ENCODE data around the gene SAMMSON. TPM values are rescaled to one million over a fixed set of nuclear protein-coding genes. Genes with fewer than 3 reads are reported as not detected.

SAMMSON gene
- total RNA-seq, 1 donor from 2014 or later = not detected

- no peaks in the 10 kb centered on the region for H3K36me3 Mint-ChIP-seq (ENCODE audit: low read depth)
- no peaks in the 10 kb centered on the region for H3K4me1 Mint-ChIP-seq
- H3K4me3 Mint-ChIP-seq = no peak overlapping the region
Observed at GRCh38 chr3:70108072-70108471, 108.5 kb downstream of the SAMMSON start.

GRCh38 chr3:70108546-70108945, 109.0 kb downstream of the SAMMSON start:
- Mint-ChIP-seq H3K36me3 (ENCODE audit: low read depth) (no peaks in the 10 kb centered on the region), H3K9me3 (no peaks in the 10 kb centered on the region), H3K4me1 (no peaks in the 10 kb centered on the region), H3K27me3 (peaks cover 13% of the 10 kb centered on the region), H3K27ac (no peak overlapping the region), H3K4me3 (no peak overlapping the region)
- DNase-seq = no peak
- ChIA-PET CTCF (interaction anchor here (1.6 kb wide), 1 partner anchor 25 kb away, joined by 3 read pairs; no protein-coding TSS in a partner anchor), POLR2A (no interaction called here)
- no peak for TF ChIP-seq CTCF (IDR thresholded peaks at IDR 0.05)
- intact Hi-C loops (cut with micrococcal nuclease) = no loop called here
- ATAC-seq (ENCODE audit: low read depth) = no peak

More at GRCh38 chr3:70108072-70108471, 108.5 kb downstream of the SAMMSON start:
- POLR2A ChIA-PET = no interaction called here
- no peaks in the 10 kb centered on the region for H3K9me3 Mint-ChIP-seq
- CTCF ChIA-PET = interaction anchor here (1.6 kb wide), 1 partner anchor 25 kb away, joined by 3 read pairs; no protein-coding TSS in a partner anchor
- no peak for TF ChIP-seq CTCF (IDR thresholded peaks at IDR 0.05)
- peaks cover 13% of the 10 kb centered on the region for H3K27me3 Mint-ChIP-seq
- DNase-seq = no peak
- intact Hi-C loops (cut with micrococcal nuclease) = no loop called here
- no peak for ATAC-seq (ENCODE audit: low read depth)
- no peak overlapping the region for H3K27ac Mint-ChIP-seq

- Mint-ChIP-seq H3K4me3 (no peak overlapping the region), H3K4me1 (no peaks in the 10 kb centered on the region), H3K9me3 (no peaks in the 10 kb centered on the region), H3K27me3 (peaks cover 16% of the 10 kb centered on the region), H3K36me3 (ENCODE audit: low read depth) (no peaks in the 10 kb centered on the region), H3K27ac (no peak overlapping the region)
- ATAC-seq (ENCODE audit: low read depth) (no peak), DNase-seq (no peak)
- TF ChIP-seq CTCF (IDR thresholded peaks at IDR 0.05) = no peak
- ChIA-PET CTCF (no interaction called here), POLR2A (no interaction called here)
- intact Hi-C loops (cut with micrococcal nuclease) = no loop called here
Observed at GRCh38 chr3:70110066-70110465, 110.5 kb downstream of the SAMMSON start.

GRCh38 chr3:70111411-70111810, 111.9 kb downstream of the SAMMSON start:
- H3K27ac Mint-ChIP-seq = no peak overlapping the region
- no peak for TF ChIP-seq CTCF (IDR thresholded peaks at IDR 0.05)
- POLR2A ChIA-PET = no interaction called here
- peaks cover 20% of the 10 kb centered on the region for H3K27me3 Mint-ChIP-seq
- no peak for ATAC-seq (ENCODE audit: low read depth)
- no peaks in the 10 kb centered on the region for H3K4me1 Mint-ChIP-seq
- H3K36me3 Mint-ChIP-seq (ENCODE audit: low read depth) = no peaks in the 10 kb centered on the region
- H3K4me3 Mint-ChIP-seq = no peak overlapping the region
- no peak for DNase-seq
- intact Hi-C loops (cut with micrococcal nuclease) = no loop called here
- CTCF ChIA-PET = no interaction called here
- H3K9me3 Mint-ChIP-seq = no peaks in the 10 kb centered on the region

- DNase-seq (no peak), ATAC-seq (ENCODE audit: low read depth) (no peak)
Observed at GRCh38 chr3:70112751-70113150, 113.2 kb downstream of the SAMMSON start.

More at GRCh38 chr3:70112751-70113150, 113.2 kb downstream of the SAMMSON start:
- ChIA-PET CTCF (no interaction called here), POLR2A (no interaction called here)
- no peak overlapping the region for H3K4me3 Mint-ChIP-seq
- intact Hi-C loops (cut with micrococcal nuclease) = no loop called here
- no peaks in the 10 kb centered on the region for H3K9me3 Mint-ChIP-seq
- H3K36me3 Mint-ChIP-seq (ENCODE audit: low read depth) = no peaks in the 10 kb centered on the region
- no peak overlapping the region for H3K27ac Mint-ChIP-seq
- H3K4me1 Mint-ChIP-seq = no peaks in the 10 kb centered on the region
- H3K27me3 Mint-ChIP-seq = peaks cover 20% of the 10 kb centered on the region
- TF ChIP-seq CTCF (IDR thresholded peaks at IDR 0.05) = no peak
